ENCODE measurements around the gene ABCG2.
"Not testable (repeated sequence)": the region's sequence is repeated elsewhere in the genome, so short reads cannot be mapped to it uniquely, and the experiment has no call there.

ABCG2 gene

DNA sequence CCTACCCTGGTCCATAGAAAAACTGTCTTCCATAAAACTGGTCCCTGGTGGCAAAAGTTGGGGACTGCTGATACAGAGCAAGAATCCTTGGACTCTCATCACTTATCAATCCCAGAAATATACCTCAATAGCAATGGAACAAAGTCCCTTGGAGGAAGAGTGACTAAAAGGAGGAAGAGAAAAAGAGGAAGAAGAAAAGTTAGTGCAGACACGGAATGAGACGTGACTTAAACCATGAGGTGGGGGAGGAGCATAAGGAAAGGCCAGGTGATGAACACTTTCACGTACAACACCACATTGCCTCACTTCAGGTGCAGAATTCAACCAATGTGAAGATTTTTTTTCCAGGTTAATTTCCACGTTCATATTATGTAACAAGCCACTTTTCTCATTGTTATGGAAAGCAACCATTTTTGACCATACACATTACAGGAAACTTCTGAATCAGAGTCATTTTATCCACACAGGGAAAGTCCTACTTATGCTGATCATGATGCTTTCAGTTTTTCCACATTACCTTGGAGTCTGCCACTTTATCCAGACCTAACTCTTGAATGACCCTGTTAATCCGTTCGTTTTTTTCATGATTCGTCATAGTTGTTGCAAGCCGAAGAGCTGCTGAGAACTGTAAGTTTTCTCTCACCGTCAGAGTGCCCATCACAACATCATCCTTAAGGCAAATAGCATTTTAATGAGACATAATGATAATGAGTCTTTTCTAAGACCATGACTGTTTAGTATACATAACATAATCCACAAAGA is 27.7 kb downstream of the ABCG2 start:
- no peak for DNase-seq (ENCODE audit: low read depth, low spot score)
- no peak overlapping the region for H3K4me3 ChIP-seq (ENCODE audit: low read length)

DNA sequence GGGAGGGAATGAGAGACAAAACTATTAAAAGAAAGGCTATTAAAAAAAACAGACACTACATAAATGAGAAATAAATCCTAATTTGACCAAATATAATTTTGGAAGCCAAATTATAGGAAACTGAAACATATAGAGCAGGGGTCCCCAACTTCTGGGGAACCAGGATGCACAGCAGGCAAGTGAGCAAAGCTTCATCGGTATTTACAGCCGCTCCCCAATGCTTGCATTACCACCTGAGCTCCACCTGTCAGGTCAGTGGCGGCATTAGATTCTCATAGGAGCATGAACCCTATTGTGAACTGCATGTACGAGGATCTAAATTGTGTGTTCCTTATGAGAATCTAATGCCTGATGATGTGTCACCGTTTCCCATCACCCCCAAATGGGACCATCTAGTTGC is 28.4 kb downstream of the ABCG2 start:
- no peak for DNase-seq (ENCODE audit: low read depth, low spot score)
- H3K4me3 ChIP-seq (ENCODE audit: low read length): no peak overlapping the region

DNA sequence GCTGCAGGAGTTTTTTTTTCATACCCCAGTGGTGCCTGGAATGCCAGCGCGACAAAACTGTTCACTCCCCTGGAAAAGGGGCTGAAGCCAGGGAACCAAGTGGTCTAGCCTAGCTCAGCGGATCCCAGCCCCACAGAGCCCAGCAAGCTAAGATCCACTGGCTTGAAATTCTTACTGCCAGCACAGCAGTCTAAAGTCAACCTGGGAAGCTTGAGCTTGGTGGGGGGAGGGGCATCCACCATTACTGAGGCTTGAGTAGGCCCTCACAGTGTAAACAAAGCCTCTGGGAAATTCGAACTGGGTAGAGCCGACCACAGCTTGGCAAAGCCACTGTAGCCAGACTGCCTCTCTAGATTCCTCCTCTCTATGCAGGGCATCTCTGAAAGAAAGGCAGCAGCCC is 36.2 kb downstream of the ABCG2 start:
- not testable (repeated sequence) for H3K4me3 ChIP-seq (ENCODE audit: low read length); DNase-seq (ENCODE audit: low read depth, low spot score)

DNA sequence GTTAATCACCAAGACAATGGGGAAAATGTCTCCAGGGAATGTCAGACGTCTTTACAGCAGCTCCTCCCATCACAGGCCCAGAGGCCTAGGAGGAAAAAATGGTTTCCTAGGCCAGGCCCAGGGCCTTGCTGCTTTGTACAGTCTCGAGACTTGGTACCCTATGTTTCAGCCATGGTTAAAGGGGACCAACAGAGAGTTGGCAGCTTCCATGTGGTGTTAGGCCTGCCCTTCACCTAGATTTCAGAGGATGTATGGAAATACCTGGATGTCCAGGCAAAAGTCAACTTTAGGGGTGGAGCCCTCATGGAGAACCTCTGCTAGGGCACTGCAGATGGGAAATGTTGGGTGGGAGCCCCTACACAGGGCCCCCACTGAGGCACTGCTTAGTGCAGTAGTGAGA is 38.5 kb downstream of the ABCG2 start:
- no peak overlapping the region for H3K4me3 ChIP-seq (ENCODE audit: low read length)
- no peak for DNase-seq (ENCODE audit: low read depth, low spot score)

DNA sequence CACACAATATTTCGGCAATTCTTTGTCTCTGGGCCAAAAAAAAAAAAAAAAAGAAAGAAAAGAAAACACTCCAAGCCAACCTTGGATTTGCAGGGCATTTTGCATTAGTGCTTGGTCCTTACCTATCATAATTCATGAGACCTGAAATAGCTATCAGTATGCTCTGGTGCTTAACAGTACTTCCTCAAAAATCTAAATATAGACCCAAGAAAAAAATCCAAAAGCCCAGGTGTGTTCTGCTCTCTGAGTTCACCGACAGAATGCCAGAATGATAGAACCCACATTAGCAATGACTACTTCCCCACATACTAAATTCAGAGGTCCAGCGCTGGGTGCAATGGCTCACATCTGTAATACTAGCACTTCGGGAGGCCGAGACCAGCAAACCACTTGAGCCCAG is 42.9 kb downstream of the ABCG2 start:
- H3K4me3 ChIP-seq (ENCODE audit: low read length): no peak overlapping the region
- no peak for DNase-seq (ENCODE audit: low read depth, low spot score)

DNA sequence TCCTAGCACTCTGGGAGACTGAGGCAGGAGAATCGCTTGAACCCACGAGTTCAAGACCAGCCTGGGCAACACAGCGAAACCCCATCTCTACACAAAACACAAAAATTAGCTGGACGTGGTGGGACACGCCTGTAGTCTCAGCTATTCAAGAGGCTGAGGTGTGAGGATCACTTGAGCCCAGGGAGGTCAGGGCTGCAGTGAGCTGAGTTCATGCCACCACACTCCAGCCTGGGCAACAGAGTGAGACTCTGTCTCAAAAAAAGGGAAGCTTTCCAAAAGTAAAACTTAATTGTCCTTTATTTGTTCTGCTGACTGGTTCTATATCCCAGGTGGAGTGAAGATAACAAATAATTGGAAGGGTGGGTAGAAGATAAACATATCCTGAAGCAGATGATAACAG is 45.6 kb downstream of the ABCG2 start:
- H3K4me3 ChIP-seq (ENCODE audit: low read length): no peak overlapping the region
- DNase-seq (ENCODE audit: low read depth, low spot score): no peak

DNA sequence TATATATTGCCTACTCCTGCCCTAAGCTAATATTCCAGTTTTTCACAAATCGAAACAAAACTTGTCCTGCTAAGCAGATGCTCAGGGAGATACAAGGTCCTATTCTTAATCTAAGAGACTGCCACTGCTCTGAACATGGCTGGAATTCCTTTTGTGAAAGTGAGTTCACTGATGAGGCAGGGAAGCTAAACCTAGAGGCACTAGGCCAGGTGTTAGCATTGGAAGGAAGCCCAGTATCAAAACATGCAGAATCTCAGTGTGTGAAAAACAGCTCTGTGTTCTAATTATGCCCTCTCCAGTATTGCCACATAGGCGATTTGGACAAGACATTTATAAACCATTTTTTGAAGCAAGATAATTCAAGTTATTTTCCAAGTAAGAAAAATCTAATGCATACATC is 47.6 kb downstream of the ABCG2 start:
- no peak for DNase-seq (ENCODE audit: low read depth, low spot score)
- no peak overlapping the region for H3K4me3 ChIP-seq (ENCODE audit: low read length)

DNA sequence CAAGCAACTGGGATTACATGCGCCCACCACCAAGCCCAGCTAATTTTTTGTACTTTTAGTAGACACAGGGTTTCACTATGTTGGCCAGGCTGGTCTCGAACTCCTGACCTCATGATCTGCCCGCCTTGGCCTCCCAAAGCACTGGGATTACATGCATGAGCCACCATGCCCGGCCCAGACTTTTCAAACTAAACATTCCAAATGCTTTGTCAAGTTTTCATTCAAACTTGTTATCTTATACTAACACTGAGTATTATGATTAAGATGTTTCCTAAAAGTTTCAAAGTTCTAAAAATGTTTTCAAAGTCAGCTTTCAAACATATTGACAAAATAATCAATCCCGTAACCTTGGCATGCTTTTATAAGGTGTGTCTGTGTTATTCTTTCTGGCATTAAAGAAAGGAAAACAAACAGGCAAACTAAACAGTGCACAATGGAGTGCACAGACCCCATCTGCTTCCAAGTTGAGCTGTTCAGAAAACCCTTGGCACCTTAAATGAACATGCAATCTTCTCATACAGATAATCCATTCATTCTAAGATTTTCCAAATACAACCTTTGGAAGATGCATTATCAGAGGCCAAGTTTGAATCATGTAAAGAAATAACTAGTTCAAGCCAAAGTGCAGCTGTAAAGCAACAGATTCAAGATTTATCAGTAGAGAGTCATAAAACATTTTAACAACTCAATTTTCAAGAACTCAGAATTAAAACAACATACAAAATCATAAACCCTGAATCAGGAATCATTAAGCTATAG is 49.1 kb downstream of the ABCG2 start:
- DNase-seq (ENCODE audit: low read depth, low spot score): no peak
- no peak overlapping the region for H3K4me3 ChIP-seq (ENCODE audit: low read length)

DNA sequence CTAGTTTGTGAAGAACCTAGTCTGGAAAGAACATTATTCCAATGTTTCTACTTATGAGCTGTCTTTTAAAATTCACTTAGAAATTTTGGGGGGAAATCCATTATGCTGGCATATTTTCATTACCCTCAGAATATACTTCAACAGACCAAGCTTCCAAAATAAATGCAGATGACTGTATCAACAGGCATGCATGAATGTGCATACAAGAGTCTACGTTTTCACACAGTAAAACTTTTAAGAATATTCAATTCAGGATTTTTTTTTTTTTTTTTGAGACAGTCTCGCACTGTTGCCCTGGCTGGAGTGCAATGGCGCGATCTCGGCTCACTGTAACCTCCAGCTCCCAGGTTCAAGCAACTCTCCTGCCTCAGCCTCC is 49.7 kb downstream of the ABCG2 start:
- no peak overlapping the region for H3K4me3 ChIP-seq (ENCODE audit: low read length)
- DNase-seq (ENCODE audit: low read depth, low spot score): no peak

DNA sequence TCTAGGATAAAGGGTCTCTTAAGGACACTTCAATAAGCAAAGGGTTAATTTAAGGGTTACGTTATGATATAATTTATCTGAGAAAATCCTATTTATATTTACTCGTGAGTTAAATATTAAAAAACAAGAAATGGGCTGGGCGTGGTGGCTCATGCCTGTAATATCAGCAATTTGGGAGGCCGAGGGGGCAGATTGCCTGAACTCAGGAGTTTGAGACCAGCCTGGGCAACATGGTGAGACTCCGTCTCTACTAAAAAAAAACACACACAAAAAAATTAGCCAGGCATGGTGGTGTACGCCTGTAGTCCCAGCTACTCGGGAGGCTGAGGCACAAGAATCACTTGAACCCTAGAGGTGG is 50.4 kb downstream of the ABCG2 start:
- not testable (repeated sequence) for H3K4me3 ChIP-seq (ENCODE audit: low read length)

DNA sequence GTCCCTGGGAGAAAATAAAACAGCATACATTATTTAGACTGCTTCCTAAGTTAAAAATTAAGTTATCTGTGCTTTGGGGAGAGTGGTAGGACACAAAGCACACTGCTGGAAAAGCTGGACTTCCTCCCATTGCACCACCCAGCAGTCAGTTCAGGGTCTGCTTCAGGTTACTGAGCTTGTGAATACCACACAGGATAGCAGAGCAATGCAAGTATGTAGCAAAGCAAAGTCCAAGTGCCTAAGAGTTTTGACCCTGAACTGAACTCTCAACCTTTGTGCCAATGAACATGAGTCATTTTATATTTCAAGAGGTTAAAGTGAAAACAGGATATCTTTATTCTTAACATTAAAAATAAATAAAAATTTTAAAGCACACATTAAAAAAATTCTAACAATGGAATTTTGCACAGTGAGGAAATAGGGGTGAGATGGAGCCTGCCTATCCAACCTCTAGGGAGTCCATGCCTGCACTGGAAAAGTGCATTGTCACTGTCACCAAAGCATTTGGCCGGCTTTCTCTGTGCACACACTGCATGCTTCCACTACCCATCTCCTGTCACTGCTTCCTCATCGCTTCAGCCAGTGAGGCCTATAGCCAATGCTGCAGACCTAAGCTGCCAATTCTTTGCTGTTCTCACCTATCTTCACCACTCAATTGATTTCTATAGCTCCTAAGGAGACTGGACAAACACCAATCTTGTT is 50.9 kb downstream of the ABCG2 start:
- H3K4me3 ChIP-seq (ENCODE audit: low read length): no peak overlapping the region
- DNase-seq (ENCODE audit: low read depth, low spot score): no peak

More for the DNA sequence above, 50.4 kb downstream of the ABCG2 start:
- DNase-seq (ENCODE audit: low read depth, low spot score): not testable (repeated sequence)

DNA sequence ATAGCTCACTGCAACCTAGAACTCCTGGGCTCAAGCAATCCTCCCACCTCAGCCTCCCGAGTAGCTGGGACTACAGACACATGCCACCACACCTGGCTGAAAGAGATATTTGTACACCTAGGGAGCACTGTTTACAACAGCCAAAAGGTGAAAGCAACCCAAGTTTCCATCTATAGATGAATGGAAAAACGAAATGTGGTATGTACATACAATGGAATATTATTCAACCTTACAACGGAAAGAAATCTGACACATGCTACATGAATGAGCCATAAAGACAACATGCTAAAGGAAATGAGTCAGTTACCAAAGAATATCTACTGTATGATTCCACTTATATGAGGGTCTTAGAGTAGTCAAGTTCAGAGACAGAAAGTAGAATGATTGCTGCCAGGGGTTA is 52.2 kb downstream of the ABCG2 start:
- no peak overlapping the region for H3K4me3 ChIP-seq (ENCODE audit: low read length)
- DNase-seq (ENCODE audit: low read depth, low spot score): no peak

DNA sequence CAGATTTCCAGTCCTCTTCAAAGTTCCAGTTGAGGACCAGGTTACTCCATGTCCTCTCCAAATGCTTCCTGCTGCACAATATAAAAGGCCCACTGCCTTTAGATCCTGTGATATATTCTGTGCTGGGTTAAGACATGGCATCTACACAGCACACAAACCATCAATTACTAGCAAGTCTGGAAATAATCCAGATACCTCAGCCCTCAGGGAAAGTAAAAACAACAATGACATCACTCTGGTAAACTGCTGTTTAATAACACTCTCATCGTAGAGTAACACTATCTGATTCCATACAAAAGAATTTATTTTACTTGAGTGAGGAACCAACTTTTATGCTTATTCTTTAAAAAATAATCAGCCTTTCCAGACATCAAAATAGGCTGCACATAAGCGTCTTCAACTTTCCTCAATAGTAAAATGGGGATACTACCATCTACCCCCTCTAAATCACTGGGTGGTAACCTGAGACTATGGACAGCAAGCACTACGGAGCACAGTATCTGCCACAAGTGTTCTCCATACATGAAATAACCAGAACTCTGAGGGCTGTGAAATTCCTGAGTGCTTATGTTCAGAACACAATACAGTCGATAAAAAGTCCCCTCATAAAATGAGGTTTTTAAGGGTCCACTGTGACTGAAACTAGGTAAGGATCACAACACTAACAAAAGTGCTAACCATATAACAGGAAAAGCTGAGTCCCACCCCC is 53.4 kb downstream of the ABCG2 start:
- H3K4me3 ChIP-seq (ENCODE audit: low read length): no peak overlapping the region
- DNase-seq (ENCODE audit: low read depth, low spot score): no peak

DNA sequence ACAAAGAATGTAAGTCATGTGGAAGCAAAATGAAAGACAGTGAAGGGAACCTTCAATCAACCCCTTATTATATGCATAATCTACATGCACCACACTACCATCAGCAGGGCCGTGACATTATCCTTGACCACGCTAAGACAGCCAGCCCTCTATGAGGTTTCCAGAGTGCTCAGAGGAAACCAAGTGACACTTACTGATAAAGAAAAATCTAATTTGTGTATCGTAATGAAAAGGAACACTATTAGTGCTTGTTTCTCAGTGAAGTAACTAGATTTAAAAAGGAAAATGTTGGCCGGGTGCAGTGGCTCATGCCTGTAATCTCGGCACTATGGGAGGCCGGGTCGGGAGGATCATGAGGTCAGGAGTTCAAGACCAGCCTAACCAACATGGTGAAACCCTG is 56.4 kb downstream of the ABCG2 start:
- no peak overlapping the region for H3K4me3 ChIP-seq (ENCODE audit: low read length)
- no peak for DNase-seq (ENCODE audit: low read depth, low spot score)

DNA sequence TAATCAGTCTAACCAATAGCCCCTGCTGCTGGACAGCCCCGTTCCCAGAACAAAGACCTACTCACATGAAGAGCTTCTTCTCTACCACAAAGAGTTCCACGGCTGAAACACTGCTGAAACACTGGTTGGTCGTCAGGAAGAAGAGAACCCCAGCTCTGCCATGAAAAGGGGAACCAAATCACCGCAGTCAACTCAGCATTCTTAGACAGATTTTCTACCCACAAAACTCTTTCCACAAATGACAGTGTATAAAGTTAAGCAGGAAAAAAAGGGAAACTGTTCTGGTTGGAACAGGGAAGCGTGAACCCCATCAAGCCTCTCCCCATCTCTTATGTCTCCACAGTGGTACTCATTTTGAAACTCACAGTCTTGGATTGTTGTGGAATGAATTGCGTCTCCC is 57.3 kb downstream of the ABCG2 start:
- H3K4me3 ChIP-seq (ENCODE audit: low read length): no peak overlapping the region
- no peak for DNase-seq (ENCODE audit: low read depth, low spot score)

DNA sequence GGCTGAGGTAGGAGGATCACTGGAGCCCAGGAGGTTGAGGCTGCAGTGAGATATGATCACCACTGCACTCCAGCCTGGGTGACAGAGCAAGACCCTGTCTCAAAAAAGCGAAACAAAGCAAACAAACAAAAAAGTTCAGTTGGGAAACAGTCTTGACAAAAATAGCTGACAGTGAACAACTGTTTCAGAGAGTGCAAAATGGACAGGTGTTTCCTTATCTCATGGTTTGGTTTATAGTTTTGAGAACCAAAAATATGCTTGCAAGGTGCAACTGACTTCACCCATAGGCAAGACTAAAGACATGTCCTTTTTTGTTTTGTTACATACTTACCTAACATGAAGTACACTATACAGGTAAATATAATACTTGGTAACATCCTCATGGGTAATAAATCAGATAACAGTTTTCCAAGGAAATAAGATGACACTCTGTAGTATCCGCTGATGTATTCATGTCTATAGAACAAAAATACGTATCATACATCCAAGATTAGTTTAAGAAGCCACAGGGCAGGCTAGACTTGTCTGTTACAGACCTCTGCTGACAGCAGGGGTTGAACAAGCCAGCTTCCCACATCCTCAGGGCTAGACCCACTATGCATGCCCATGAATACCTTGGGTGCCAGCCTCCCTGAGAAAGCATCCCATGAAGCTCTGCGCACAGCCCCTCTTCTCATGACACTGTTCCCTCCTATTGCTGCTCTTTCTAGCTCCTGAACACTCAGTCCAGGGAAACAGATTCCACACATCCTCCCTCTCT is 59.3 kb downstream of the ABCG2 start:
- DNase-seq (ENCODE audit: low read depth, low spot score): no peak
- no peak overlapping the region for H3K4me3 ChIP-seq (ENCODE audit: low read length)

DNA sequence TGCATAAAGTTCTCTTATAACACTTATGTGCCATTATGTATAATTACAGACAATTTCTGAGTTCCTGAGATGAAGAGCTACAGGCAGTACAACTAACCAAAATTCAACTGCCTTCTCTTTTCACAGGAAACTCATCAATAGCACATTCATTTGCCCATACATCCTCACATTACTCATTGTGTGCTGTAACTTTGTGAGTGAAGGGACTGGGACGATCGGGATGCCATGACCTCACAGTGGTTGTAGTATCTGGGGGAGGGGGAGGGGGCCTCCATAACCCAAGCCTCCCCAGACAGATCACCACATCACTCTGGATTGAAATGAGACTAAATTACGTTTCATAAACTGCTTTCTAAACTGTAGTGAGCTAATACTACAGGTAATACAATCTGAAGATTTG is 60.7 kb downstream of the ABCG2 start:
- no peak overlapping the region for H3K4me3 ChIP-seq (ENCODE audit: low read length)
- DNase-seq (ENCODE audit: low read depth, low spot score): no peak

DNA sequence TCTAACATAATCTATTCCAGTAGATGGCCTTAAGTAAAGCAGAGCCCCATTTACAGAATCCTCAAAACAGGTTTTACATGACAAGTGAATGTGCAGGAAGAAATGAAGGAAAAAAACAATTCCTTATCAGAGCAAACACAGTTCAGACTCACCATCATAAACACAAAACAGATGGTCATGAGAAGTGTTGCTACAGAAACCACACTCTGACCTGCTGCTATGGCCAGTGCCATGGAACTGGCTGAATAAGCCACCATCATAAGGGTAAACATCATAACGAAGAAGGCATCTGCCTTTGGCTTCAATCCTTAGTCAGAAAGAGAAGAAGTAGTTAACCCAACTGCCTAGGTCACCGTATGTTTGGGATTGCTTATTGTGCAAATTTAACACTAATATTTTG is 61.1 kb downstream of the ABCG2 start:
- no peak for DNase-seq (ENCODE audit: low read depth, low spot score)
- no peak overlapping the region for H3K4me3 ChIP-seq (ENCODE audit: low read length)

DNA sequence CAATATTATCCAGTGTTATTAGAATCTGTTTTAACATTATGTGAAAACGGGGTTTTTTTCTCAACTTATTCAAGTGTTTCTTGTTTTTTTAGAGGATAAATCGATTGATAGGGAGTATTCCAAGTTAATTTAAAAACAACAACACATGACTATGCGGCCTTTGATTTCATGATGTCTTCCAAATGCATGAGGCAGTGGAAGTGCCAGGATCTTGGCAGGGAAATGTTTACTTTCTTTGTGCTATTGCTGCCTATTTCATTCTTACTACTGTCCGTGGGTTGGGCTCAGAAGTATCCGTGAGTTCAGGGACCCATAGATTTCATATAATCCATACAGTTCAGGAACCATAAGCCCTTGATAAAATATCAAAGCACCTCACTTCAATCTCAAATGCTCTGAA is 64.6 kb downstream of the ABCG2 start:
- no peak for DNase-seq (ENCODE audit: low read depth, low spot score)
- no peak overlapping the region for H3K4me3 ChIP-seq (ENCODE audit: low read length)

Data from Jurkat, Clone E6-1 (cell line).